ENCODE data around the gene COL4A1.

DNA sequence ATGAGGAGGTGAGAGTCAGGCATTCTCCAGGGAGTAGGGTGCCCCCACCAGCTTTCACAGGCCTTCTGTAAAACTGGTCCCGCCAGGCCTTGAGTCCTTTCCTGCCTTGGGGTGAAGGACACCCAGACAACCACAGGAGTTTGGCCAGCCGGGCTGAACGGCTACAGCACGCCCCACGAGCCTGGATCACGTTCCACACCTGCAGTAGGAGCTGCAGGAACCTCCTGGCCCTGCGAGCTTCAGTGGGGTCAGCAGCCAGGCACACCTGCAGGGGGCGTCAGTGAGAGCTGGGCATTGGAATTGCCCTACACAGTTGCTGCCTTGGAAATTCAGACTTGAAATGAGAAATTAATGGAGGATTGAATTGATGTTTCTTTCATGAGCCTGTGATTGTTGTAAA is 45.8 kb upstream of the COL4A1 start:
- TF ChIP-seq, protein P1, sequence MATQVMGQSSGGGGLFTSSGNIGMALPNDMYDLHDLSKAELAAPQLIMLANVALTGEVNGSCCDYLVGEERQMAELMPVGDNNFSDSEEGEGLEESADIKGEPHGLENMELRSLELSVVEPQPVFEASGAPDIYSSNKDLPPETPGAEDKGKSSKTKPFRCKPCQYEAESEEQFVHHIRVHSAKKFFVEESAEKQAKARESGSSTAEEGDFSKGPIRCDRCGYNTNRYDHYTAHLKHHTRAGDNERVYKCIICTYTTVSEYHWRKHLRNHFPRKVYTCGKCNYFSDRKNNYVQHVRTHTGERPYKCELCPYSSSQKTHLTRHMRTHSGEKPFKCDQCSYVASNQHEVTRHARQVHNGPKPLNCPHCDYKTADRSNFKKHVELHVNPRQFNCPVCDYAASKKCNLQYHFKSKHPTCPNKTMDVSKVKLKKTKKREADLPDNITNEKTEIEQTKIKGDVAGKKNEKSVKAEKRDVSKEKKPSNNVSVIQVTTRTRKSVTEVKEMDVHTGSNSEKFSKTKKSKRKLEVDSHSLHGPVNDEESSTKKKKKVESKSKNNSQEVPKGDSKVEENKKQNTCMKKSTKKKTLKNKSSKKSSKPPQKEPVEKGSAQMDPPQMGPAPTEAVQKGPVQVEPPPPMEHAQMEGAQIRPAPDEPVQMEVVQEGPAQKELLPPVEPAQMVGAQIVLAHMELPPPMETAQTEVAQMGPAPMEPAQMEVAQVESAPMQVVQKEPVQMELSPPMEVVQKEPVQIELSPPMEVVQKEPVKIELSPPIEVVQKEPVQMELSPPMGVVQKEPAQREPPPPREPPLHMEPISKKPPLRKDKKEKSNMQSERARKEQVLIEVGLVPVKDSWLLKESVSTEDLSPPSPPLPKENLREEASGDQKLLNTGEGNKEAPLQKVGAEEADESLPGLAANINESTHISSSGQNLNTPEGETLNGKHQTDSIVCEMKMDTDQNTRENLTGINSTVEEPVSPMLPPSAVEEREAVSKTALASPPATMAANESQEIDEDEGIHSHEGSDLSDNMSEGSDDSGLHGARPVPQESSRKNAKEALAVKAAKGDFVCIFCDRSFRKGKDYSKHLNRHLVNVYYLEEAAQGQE (IDR thresholded peaks at IDR 0.05; ENCODE audit: insufficient read depth in 1 of 2, low read depth in 2 of 2, low read length in 2 of 2), result no peak
- TF ChIP-seq SIN3A (IDR thresholded peaks at IDR 0.05; ENCODE audit: borderline replicate concordance, insufficient read depth, low read length) (no peak), POLR2AphosphoS5 (IDR thresholded peaks at IDR 0.05; ENCODE audit: low read depth, low read length) (no peak), TAF1 (IDR thresholded peaks at IDR 0.05; ENCODE audit: borderline replicate concordance, insufficient read depth, low read length) (no peak)
